SK-N-SH treated with all-trans-retinoic acid at 6 μM for 48 hours (cell line): Measurements from ENCODE around the gene NUP155.

Experiments used
- ARNTL ChIP-seq: fragments of 450-650 bp; formaldehyde crosslinking; IDR thresholded peaks from 2 replicates; pipeline ENCODE4 v1.5.0; 2020; ENCODE audit warnings: low read depth, mild to moderate bottlenecking, moderate library complexity, borderline replicate concordance
- CREB5 ChIP-seq: fragments of 250-450 bp; sonication (Bioruptor Pico); IDR thresholded peaks from 2 replicates; pipeline ENCODE4 v1.5.1; 2020; ENCODE audit warnings: low read depth, mild to moderate bottlenecking, moderate library complexity
- CSDC2 ChIP-seq: fragments of 250-450 bp; sonication (Bioruptor Pico); IDR thresholded peaks from 2 replicates; pipeline ENCODE4 v1.5.0; 2020; ENCODE audit warnings: mild to moderate bottlenecking, moderate library complexity
- CSRNP3 ChIP-seq: fragments of 250-450 bp; sonication (Bioruptor Pico); IDR thresholded peaks from 2 replicates; pipeline ENCODE4 v1.5.1; 2021; ENCODE audit warnings: mild to moderate bottlenecking, moderate library complexity
- ESRRG ChIP-seq: fragments of 250-450 bp; sonication (Bioruptor Pico); IDR thresholded peaks from 2 replicates; pipeline ENCODE4 v1.6.1; 2021; ENCODE audit warnings: mild to moderate bottlenecking
- ISL1 ChIP-seq: fragments of 250-450 bp; sonication (Bioruptor Pico); IDR thresholded peaks from 2 replicates; pipeline ENCODE4 v2.1.2; 2022; ENCODE audit warnings: mild to moderate bottlenecking, moderate library complexity
- TCF4 ChIP-seq: fragments of 250-450 bp; sonication (Bioruptor Pico); IDR thresholded peaks from 2 replicates; pipeline ENCODE4 v1.8.0; 2021; ENCODE audit warnings: mild to moderate bottlenecking, moderate library complexity, borderline replicate concordance
- TOX ChIP-seq: fragments of 250-450 bp; sonication (Bioruptor Pico); IDR thresholded peaks from 2 replicates; pipeline ENCODE4 v1.8.0; 2021; ENCODE audit warnings: mild to moderate bottlenecking, moderate library complexity, borderline replicate concordance
- TSHZ2 ChIP-seq: fragments of 250-450 bp; sonication (Bioruptor Pico); IDR thresholded peaks from 2 replicates; pipeline ENCODE4 v1.5.0; 2020; ENCODE audit warnings: mild to moderate bottlenecking, moderate library complexity
- ZC3H10 ChIP-seq: fragments of 250-450 bp; sonication (Bioruptor Pico); IDR thresholded peaks from 2 replicates; pipeline ENCODE4 v1.5.1; 2021; ENCODE audit warnings: mild to moderate bottlenecking, moderate library complexity
- ZNF565 ChIP-seq: fragments of 450-650 bp; formaldehyde crosslinking; conservative IDR thresholded peaks from 2 replicates; pipeline ENCODE4 v1.5.0; 2020; ENCODE audit warnings: low read depth, mild to moderate bottlenecking, moderate library complexity
- TF ChIP-seq, protein P1 (sequence below): fragments of 250-450 bp; sonication (Bioruptor Pico); IDR thresholded peaks from 2 replicates; pipeline ENCODE4 v1.8.0; 2020; ENCODE audit warnings: mild to moderate bottlenecking, moderate library complexity, borderline replicate concordance

GRCh38 chr5:37412515-37412914 lies 41.6 kb upstream of the NUP155 start:
- TF ChIP-seq CSDC2 (CRISPR knock-in tag) = no peak
- TF ChIP-seq ZNF565 = no peak
- TF ChIP-seq TOX (CRISPR knock-in tag) = no peak
- TF ChIP-seq, protein P1, sequence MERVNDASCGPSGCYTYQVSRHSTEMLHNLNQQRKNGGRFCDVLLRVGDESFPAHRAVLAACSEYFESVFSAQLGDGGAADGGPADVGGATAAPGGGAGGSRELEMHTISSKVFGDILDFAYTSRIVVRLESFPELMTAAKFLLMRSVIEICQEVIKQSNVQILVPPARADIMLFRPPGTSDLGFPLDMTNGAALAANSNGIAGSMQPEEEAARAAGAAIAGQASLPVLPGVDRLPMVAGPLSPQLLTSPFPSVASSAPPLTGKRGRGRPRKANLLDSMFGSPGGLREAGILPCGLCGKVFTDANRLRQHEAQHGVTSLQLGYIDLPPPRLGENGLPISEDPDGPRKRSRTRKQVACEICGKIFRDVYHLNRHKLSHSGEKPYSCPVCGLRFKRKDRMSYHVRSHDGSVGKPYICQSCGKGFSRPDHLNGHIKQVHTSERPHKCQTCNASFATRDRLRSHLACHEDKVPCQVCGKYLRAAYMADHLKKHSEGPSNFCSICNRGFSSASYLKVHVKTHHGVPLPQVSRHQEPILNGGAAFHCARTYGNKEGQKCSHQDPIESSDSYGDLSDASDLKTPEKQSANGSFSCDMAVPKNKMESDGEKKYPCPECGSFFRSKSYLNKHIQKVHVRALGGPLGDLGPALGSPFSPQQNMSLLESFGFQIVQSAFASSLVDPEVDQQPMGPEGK = no peak
- TF ChIP-seq CREB5 (CRISPR knock-in tag) = no peak
- no peak for TF ChIP-seq ZC3H10 (CRISPR knock-in tag)
- no peak for TF ChIP-seq ARNTL (CRISPR knock-in tag)
- no peak for TF ChIP-seq CSRNP3 (CRISPR knock-in tag)
- no peak for TF ChIP-seq TCF4 (CRISPR knock-in tag)
- no peak for TF ChIP-seq ESRRG (CRISPR knock-in tag)
- TF ChIP-seq ISL1 = no peak
- TF ChIP-seq TSHZ2 = no peak
